ENCODE data around the gene VAMP3.

VAMP3 gene

DNA sequence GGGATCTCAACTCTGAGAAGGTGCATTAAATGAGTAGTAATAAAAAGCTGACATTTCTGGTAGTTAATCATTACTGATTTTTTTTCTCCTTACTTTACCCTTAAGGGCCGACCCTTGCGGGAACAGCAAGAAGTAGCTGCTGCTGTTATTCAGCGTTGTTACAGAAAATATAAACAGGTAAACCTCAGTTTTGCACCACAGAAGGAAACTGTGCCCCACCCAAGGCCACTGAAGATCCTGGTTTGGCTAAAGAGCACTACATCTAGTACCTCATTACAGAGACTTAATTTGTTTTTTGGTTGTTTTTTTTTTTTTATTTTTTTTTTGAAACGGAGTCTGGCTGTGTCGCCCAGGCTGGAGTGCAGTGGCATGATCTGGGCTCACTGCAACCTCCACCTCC lies 23.5 kb upstream of the VAMP3 start:
- H4K8ac ChIP-seq (ENCODE audit: low read length): no peak overlapping the region
- H3K4me1 ChIP-seq (ENCODE audit: control insufficient read depth, insufficient read depth, low read depth, low read length): no peaks in the 10 kb centered on the region
- H2BK12ac ChIP-seq (ENCODE audit: low read length in 2 of 2): no peak overlapping the region
- no peaks in the 10 kb centered on the region for H3K79me1 ChIP-seq (replicated peaks; ENCODE audit: low read length, poor library complexity, severe bottlenecking)
- WGBS: 100% methylated on average over 5 of the region's 5 CpGs
- no peak overlapping the region for H3K9ac ChIP-seq (ENCODE audit: low read length)
- H2AFZ ChIP-seq (ENCODE audit: low read depth, low read length): no peak overlapping the region
- no peak overlapping the region for H3K4me3 ChIP-seq (ENCODE audit: insufficient read depth in 1 of 2, low read depth in 1 of 2, low read length in 2 of 2)
- H2BK15ac ChIP-seq (ENCODE audit: low read depth, poor library complexity, severe bottlenecking): no peak overlapping the region
- H2AK5ac ChIP-seq (ENCODE audit: low read length, severe bottlenecking): no peak overlapping the region
- peaks cover 0 to 11% of the 10 kb centered on the region in 2 experiments for H3K27me3 ChIP-seq (ENCODE audit: control insufficient read depth in 1 of 2, insufficient read depth in 1 of 2, low read length in 2 of 2)
- no peaks in the 10 kb centered on the region for H3K9me3 ChIP-seq (ENCODE audit: control insufficient read depth, low read length)
- H3K4me2 ChIP-seq (ENCODE audit: low read length, poor library complexity, severe bottlenecking): no peak overlapping the region
- no peaks in the 10 kb centered on the region for H3K36me3 ChIP-seq (ENCODE audit: control insufficient read depth in 1 of 2, insufficient read depth in 2 of 2, low read depth in 1 of 2, low read length in 2 of 2)
- DNase-seq: no peak
- H3K14ac ChIP-seq (ENCODE audit: low read length in 2 of 2): no peak overlapping the region
- no peak overlapping the region for H2BK5ac ChIP-seq (ENCODE audit: low read depth, low read length, poor library complexity, severe bottlenecking)
- H3K4ac ChIP-seq (ENCODE audit: low read depth in 1 of 2, low read length in 2 of 2): no peak overlapping the region
- H3K18ac ChIP-seq (ENCODE audit: low read depth in 1 of 2, low read length in 2 of 2): no peak overlapping the region
- no peak overlapping the region for H4K91ac ChIP-seq (ENCODE audit: low read length)
- no peak overlapping the region for H3K27ac ChIP-seq (ENCODE audit: low read length, poor library complexity, severe bottlenecking)
- no peak overlapping the region for H3K23ac ChIP-seq (ENCODE audit: low read length in 2 of 2)
- no peak overlapping the region for H2BK120ac ChIP-seq (ENCODE audit: low read depth, low read length)

GRCh38 chr1:7749126-7749525 lies 22.0 kb upstream of the VAMP3 start:
- Histone ChIP-seq H3K4me2 (ENCODE audit: low read length, poor library complexity, severe bottlenecking) (no peak overlapping the region), H2BK15ac (ENCODE audit: low read depth, poor library complexity, severe bottlenecking) (no peak overlapping the region), H3K18ac (ENCODE audit: low read depth in 1 of 2, low read length in 2 of 2) (no peak overlapping the region), H2AFZ (ENCODE audit: low read depth, low read length) (no peak overlapping the region), H3K4me1 (ENCODE audit: control insufficient read depth, insufficient read depth, low read depth, low read length) (no peaks in the 10 kb centered on the region), H3K79me1 (replicated peaks; ENCODE audit: low read length, poor library complexity, severe bottlenecking) (no peaks in the 10 kb centered on the region), H3K14ac (ENCODE audit: low read length in 2 of 2) (no peak overlapping the region), H4K91ac (ENCODE audit: low read length) (no peak overlapping the region), H2BK120ac (ENCODE audit: low read depth, low read length) (no peak overlapping the region), H3K27ac (ENCODE audit: low read length, poor library complexity, severe bottlenecking) (no peak overlapping the region), H2BK12ac (ENCODE audit: low read length in 2 of 2) (no peak overlapping the region), H2BK5ac (ENCODE audit: low read depth, low read length, poor library complexity, severe bottlenecking) (no peak overlapping the region), H3K27me3 (ENCODE audit: control insufficient read depth in 1 of 2, insufficient read depth in 1 of 2, low read length in 2 of 2) (peaks cover 0 to 13% of the 10 kb centered on the region in 2 experiments), H2AK5ac (ENCODE audit: low read length, severe bottlenecking) (no peak overlapping the region), H3K9me3 (ENCODE audit: control insufficient read depth, low read length) (no peaks in the 10 kb centered on the region), H3K23ac (ENCODE audit: low read length in 2 of 2) (no peak overlapping the region), H3K4ac (ENCODE audit: low read depth in 1 of 2, low read length in 2 of 2) (no peak overlapping the region), H3K4me3 (ENCODE audit: insufficient read depth in 1 of 2, low read depth in 1 of 2, low read length in 2 of 2) (no peak overlapping the region), H3K9ac (ENCODE audit: low read length) (no peak overlapping the region), H4K8ac (ENCODE audit: low read length) (no peak overlapping the region), H3K36me3 (ENCODE audit: control insufficient read depth in 1 of 2, insufficient read depth in 2 of 2, low read depth in 1 of 2, low read length in 2 of 2) (no peaks in the 10 kb centered on the region)
- no peak for DNase-seq
- 95% methylated on average over 5 of the region's 5 CpGs for WGBS

DNA sequence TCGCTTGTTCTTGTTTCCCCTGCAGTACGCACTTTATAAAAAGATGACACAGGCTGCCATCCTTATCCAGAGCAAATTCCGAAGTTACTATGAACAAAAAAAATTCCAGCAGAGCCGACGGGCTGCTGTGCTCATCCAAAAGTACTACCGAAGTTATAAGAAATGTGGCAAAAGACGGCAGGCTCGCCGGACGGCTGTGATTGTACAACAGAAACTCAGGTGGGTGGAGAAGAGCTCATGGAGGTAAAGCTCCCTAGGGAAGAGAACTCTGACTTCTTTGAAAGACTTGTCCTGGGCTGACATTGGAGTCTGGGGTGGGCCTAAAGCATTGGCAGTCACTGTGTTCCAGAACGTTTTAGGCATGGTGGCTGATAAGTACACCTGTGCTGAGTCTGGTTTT lies 19.9 kb upstream of the VAMP3 start:
- Histone ChIP-seq H3K27me3 (ENCODE audit: control insufficient read depth in 1 of 2, insufficient read depth in 1 of 2, low read length in 2 of 2) (peaks cover 0 to 17% of the 10 kb centered on the region in 2 experiments), H2AK5ac (ENCODE audit: low read length, severe bottlenecking) (no peak overlapping the region), H2BK12ac (ENCODE audit: low read length in 2 of 2) (no peak overlapping the region), H3K9me3 (ENCODE audit: control insufficient read depth, low read length) (no peaks in the 10 kb centered on the region), H3K9ac (ENCODE audit: low read length) (no peak overlapping the region), H4K8ac (ENCODE audit: low read length) (no peak overlapping the region), H3K79me1 (replicated peaks; ENCODE audit: low read length, poor library complexity, severe bottlenecking) (no peaks in the 10 kb centered on the region), H3K4me2 (ENCODE audit: low read length, poor library complexity, severe bottlenecking) (no peak overlapping the region), H3K23ac (ENCODE audit: low read length in 2 of 2) (no peak overlapping the region), H3K4me3 (ENCODE audit: insufficient read depth in 1 of 2, low read depth in 1 of 2, low read length in 2 of 2) (no peak overlapping the region), H3K4ac (ENCODE audit: low read depth in 1 of 2, low read length in 2 of 2) (no peak overlapping the region), H2BK5ac (ENCODE audit: low read depth, low read length, poor library complexity, severe bottlenecking) (no peak overlapping the region), H3K4me1 (ENCODE audit: control insufficient read depth, insufficient read depth, low read depth, low read length) (no peaks in the 10 kb centered on the region), H2BK120ac (ENCODE audit: low read depth, low read length) (no peak overlapping the region), H3K27ac (ENCODE audit: low read length, poor library complexity, severe bottlenecking) (no peak overlapping the region), H4K91ac (ENCODE audit: low read length) (no peak overlapping the region), H2BK15ac (ENCODE audit: low read depth, poor library complexity, severe bottlenecking) (no peak overlapping the region), H2AFZ (ENCODE audit: low read depth, low read length) (no peak overlapping the region), H3K36me3 (ENCODE audit: control insufficient read depth in 1 of 2, insufficient read depth in 2 of 2, low read depth in 1 of 2, low read length in 2 of 2) (no peaks in the 10 kb centered on the region), H3K18ac (ENCODE audit: low read depth in 1 of 2, low read length in 2 of 2) (no peak overlapping the region), H3K14ac (ENCODE audit: low read length in 2 of 2) (no peak overlapping the region)
- WGBS: 94% methylated on average over 11 of the region's 11 CpGs
- no peak for DNase-seq

DNA sequence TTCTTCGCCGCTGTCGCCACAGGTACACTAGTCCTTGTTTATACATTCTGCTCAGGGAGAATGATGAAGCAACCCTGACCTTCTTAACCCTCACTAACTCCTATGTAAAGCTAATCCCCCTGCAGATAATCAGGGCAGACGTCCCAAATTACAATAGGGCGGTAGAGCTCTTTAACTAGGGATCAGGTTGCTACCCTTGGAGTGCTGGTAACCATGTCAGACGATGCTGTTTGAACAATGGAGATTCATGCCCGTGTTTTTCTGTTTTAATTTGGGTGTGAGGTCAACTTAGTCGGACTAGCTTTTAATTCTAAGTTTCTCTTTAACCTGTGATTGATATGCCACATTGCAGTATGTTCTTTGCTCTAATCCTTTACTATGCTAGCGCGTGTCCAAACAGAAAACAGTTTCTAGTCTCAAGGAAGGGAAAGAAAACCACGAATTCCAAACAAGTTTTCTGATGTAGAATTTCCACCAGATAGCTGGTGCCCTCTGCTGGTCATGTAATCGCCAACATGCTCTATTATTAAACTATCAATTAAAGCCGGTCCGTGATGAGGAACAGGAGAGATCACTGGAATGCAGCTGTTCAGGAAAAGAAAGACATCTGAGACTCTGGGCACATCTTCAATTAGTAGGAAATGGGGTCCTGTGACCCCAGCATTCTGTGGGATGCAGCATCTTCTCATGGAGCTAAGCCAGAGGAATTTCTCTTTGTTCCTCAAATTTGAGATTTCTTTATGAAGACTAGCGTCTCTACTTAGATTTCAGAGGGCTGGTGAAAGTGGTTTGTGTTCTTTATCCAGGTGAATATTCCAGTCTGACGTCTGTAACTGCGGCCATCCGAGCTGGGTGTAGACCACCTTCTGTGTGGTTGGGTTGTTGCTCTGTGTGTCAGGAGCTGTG lies 18.3 kb upstream of the VAMP3 start:
- peak overlapping the region in 1 of 2 experiments; percentile 77 for H3K4me3 ChIP-seq (ENCODE audit: insufficient read depth in 1 of 2, low read depth in 1 of 2, low read length in 2 of 2)

More for the DNA sequence above, 18.3 kb upstream of the VAMP3 start:
- Histone ChIP-seq H4K8ac (ENCODE audit: low read length) (no peak overlapping the region), H3K4me1 (ENCODE audit: control insufficient read depth, insufficient read depth, low read depth, low read length) (peaks cover 3% of the 10 kb centered on the region), H2AK5ac (ENCODE audit: low read length, severe bottlenecking) (no peak overlapping the region), H3K18ac (ENCODE audit: low read depth in 1 of 2, low read length in 2 of 2) (no peak overlapping the region), H4K91ac (ENCODE audit: low read length) (no peak overlapping the region), H3K9me3 (ENCODE audit: control insufficient read depth, low read length) (no peaks in the 10 kb centered on the region), H3K14ac (ENCODE audit: low read length in 2 of 2) (no peak overlapping the region), H2BK15ac (ENCODE audit: low read depth, poor library complexity, severe bottlenecking) (no peak overlapping the region), H2BK120ac (ENCODE audit: low read depth, low read length) (no peak overlapping the region), H2BK5ac (ENCODE audit: low read depth, low read length, poor library complexity, severe bottlenecking) (no peak overlapping the region), H3K79me1 (replicated peaks; ENCODE audit: low read length, poor library complexity, severe bottlenecking) (no peaks in the 10 kb centered on the region), H3K27me3 (ENCODE audit: control insufficient read depth in 1 of 2, insufficient read depth in 1 of 2, low read length in 2 of 2) (peaks cover 0 to 17% of the 10 kb centered on the region in 2 experiments), H2AFZ (ENCODE audit: low read depth, low read length) (no peak overlapping the region), H3K9ac (ENCODE audit: low read length) (peak overlapping the region; percentile 82), H3K23ac (ENCODE audit: low read length in 2 of 2) (no peak overlapping the region), H3K27ac (ENCODE audit: low read length, poor library complexity, severe bottlenecking) (no peak overlapping the region), H3K36me3 (ENCODE audit: control insufficient read depth in 1 of 2, insufficient read depth in 2 of 2, low read depth in 1 of 2, low read length in 2 of 2) (no peaks in the 10 kb centered on the region), H3K4ac (ENCODE audit: low read depth in 1 of 2, low read length in 2 of 2) (no peak overlapping the region), H3K4me2 (ENCODE audit: low read length, poor library complexity, severe bottlenecking) (peak overlapping the region; percentile 28), H2BK12ac (ENCODE audit: low read length in 2 of 2) (no peak overlapping the region)
- peak; percentile 77 for DNase-seq
- WGBS: 31% methylated on average over 14 of the region's 18 CpGs
